ENCODE measurements around the gene SMIM9. TPM values are rescaled to one million over a fixed set of nuclear protein-coding genes. Genes with fewer than 3 reads are reported as not detected.
A peak's percentile ranks its signal among the peaks of the same experiment; 100 is the strongest.
"Not testable (repeated sequence)": the region's sequence is repeated elsewhere in the genome, so short reads cannot be mapped to it uniquely, and the experiment has no call there.

The SMIM9 gene
- total RNA-seq, 2 donors from 2014 or later: not detected

DNA sequence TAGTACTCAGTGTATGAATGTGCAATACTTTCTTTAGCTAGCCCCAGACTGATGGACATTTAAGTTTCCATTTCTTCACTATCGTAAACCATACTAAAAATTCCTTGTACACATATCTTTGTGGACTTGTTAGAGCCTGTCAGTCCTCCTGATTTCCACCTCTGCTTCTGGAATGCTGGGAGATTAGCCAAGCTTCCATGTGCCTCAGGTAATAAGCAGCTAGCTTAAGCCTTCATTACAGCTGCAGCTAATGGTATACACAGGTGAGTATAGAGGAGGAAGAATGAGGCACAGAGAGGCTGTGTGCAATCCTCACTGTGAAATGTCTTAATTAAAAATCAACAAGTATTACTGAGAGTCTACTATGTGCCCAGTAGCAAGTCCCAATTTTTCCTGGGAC lies 9.8 kb downstream of the SMIM9 start:
- Mint-ChIP-seq H3K4me3 (no peak overlapping the region), H3K27ac (no peak overlapping the region), H3K4me1 (ENCODE audit: low read depth in 2 of 2) (peaks cover 8 to 9% of the 10 kb centered on the region in 2 donors), H3K9me3 (no peaks in the 10 kb centered on the region), H3K27me3 (no peaks in the 10 kb centered on the region), H3K36me3 (no peaks in the 10 kb centered on the region)
- no peak for DNase-seq (ENCODE audit: low spot score)
- no peak for ATAC-seq

DNA sequence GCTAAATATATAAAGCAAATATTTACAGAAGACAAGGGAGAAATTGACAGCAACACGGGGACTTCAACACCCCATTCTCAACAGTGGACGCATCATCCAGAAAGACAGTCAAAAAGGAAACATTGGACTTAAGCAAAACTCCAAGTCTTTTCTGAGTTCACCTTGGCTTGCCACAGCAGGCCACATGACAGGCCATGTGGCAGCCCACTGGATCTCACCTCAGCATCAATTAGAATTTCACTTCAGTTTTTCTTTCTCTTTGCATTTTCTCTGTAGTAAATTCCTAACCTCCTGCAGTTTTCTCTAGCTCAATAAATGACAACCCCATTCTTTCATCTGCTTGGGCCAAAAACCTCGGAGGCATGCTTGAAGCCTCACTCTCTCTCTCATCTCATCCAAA lies 12.4 kb downstream of the SMIM9 start:
- H3K36me3 Mint-ChIP-seq: no peaks in the 10 kb centered on the region
- DNase-seq (ENCODE audit: low spot score): no peak

DNA sequence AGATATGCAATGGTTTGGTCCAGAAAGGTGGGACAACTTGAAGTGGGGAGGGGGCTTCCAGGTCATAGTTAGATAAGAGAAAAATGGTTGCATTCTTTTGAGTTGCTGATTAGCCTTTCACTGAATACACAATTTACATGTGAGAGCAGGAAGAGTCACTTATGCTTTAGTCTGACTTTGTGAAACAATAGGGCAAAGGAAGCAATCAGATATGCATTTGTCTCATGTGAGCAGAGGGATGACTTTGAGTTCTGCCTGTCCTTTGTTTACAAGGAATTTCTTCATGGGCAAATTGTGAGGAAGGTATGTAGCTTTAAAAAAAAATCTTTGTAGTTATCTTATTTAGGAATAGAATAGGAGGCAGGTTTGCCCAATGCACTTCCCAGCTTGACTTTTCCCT lies 12.9 kb downstream of the SMIM9 start:
- H3K27ac Mint-ChIP-seq: no peak overlapping the region
- DNase-seq (ENCODE audit: low spot score) (no peak), ATAC-seq (no peak)
- H3K36me3 Mint-ChIP-seq: no peaks in the 10 kb centered on the region
- no peak overlapping the region for H3K4me3 Mint-ChIP-seq
- no peaks in the 10 kb centered on the region for H3K4me1 Mint-ChIP-seq (ENCODE audit: low read depth in 2 of 2)
- no peaks in the 10 kb centered on the region for H3K9me3 Mint-ChIP-seq
- H3K27me3 Mint-ChIP-seq: no peaks in the 10 kb centered on the region

More for the DNA sequence above, 12.4 kb downstream of the SMIM9 start:
- Mint-ChIP-seq H3K9me3 (no peaks in the 10 kb centered on the region), H3K27me3 (no peaks in the 10 kb centered on the region), H3K4me3 (no peak overlapping the region), H3K4me1 (ENCODE audit: low read depth in 2 of 2) (no peaks in the 10 kb centered on the region), H3K27ac (no peak overlapping the region)
- ATAC-seq: no peak

DNA sequence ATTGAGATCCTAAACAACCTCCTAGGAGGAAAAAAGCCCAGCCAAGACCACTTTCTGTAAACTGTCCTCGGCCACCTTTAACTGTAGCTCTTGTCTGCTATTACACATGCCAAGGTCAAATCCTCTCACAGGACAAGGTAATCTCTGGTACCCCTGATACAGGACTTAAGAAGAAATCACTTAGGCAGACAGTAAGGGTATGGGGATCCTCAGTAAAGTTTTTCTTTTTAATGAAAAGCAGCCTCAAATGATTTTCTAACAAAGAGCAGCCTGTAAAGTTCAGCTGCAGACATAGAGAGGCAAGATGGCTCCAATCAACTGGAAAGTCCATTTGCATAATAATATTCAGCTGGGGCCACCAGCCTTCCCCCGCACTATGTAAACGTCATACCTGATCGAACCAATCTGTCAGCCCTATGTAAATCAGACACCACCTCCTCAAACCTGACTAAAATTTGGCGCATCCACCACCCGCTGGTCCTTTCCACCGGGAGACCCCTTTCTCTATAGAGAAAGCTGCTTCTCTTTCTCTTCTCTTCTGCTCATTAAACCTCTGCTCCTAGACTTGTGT lies 14.6 kb downstream of the SMIM9 start:
- DNase-seq (ENCODE audit: low spot score) (no peak), ATAC-seq (no peak)
- Mint-ChIP-seq H3K9me3 (no peaks in the 10 kb centered on the region), H3K36me3 (no peaks in the 10 kb centered on the region), H3K4me1 (ENCODE audit: low read depth in 2 of 2) (no peaks in the 10 kb centered on the region), H3K4me3 (no peak overlapping the region), H3K27me3 (peaks cover 0 to 2% of the 10 kb centered on the region in 2 donors), H3K27ac (no peak overlapping the region)

DNA sequence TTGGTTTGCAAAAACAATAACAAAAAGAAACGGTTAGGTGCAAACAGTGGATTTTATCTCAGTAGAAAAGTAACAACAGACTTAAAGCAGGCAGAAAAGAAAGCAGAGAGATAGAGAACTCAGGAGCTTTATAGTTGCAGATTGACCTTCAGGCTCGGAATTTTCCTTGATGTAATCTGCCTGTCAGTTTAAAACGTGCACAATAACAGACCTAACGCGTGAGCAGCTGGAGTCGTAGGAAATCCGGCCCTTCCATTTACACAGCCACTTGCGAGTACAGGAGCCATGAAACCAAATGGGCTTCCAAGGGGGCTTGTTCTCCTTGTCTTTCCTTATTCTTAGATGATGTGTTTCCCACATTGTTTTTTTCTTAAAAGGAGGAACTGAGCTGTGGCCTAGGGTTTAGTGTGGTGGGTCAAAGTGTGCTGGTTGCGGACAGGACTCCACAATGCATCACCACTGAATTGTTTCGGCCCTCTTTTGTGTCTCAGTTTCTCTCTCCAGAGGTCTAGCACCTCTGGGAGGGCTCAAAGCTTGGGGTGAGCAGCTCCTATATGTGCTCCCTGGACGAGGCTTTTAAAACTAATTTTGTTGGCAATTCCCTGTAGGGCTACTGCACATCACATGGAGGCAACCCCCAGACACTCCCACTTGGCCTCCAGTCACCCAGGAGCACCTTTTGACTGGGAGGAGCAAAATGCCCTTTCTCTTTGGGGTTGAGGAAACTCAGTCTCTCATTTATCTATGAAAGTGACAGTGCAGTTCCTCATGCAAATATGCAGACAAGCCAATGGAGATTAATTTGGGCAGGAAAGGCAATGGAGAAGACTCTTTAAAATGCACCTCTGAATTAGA lies 15.3 kb downstream of the SMIM9 start:
- no peak overlapping the region for H3K27ac Mint-ChIP-seq
- ATAC-seq (no peak), DNase-seq (ENCODE audit: low spot score) (no peak)
- no peaks in the 10 kb centered on the region for H3K4me1 Mint-ChIP-seq (ENCODE audit: low read depth in 2 of 2)
- H3K4me3 Mint-ChIP-seq: no peak overlapping the region
- no peaks in the 10 kb centered on the region for H3K9me3 Mint-ChIP-seq
- H3K27me3 Mint-ChIP-seq: peaks cover 0 to 2% of the 10 kb centered on the region in 2 donors
- no peaks in the 10 kb centered on the region for H3K36me3 Mint-ChIP-seq

DNA sequence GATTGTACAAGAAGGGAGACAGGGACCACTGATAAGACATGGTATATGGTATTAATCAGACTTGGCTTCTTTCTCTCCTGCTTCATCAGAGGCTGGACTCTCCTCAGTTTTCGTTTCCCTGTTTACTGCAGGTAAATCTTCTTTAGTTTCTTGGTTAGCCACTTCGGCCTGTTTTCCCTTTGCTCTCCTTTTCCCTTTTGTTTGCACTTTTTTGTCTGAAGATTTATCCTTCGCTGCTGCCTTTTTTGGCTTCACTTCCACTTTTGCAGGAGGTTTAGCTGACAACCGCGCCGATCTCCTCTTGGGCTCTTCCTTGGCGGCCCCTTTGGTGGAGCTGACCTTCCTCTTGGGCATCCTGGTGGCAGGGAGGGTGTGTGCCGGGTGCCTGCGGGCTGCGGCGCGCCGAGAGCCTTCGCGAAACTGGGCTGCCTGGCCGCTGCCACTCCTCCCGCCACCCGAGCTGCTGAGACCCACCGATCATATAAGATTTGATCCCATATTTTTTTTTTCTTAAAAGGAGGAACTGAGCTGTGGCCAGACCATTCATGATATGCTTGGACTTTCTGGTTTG lies 17.3 kb downstream of the SMIM9 start:
- not testable (repeated sequence) for ATAC-seq; H3K9me3 Mint-ChIP-seq; H3K4me3 Mint-ChIP-seq; H3K4me1 Mint-ChIP-seq (ENCODE audit: low read depth in 2 of 2); H3K36me3 Mint-ChIP-seq; DNase-seq (ENCODE audit: low spot score); H3K27ac Mint-ChIP-seq
- H3K27me3 Mint-ChIP-seq: peaks cover 6 to 11% of the 10 kb centered on the region in 2 donors

DNA sequence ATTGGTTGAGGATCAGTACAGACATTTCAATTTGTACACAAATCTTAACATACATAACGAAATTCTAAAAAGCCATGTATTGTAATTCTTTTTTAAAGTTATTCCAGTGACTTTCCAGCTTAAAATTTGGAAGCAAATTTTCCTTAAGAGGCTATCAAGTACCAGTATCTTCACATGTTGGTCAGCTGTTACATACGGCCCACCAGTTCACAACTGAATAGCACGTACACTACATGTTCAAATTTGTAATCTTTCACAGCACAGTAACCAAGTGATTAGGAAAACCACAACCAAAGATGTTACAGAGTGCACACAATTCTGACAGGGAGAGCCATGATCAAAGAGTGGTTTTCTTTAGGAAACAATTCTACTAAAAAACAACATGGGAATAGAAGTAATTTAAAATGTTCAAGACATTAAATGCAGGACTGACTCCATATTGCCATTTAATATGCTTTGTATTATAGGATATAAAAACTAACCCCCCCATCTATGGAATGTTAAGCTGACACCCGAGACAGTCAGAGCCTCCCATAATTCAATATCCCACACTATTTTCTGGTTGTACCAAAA lies 18.1 kb downstream of the SMIM9 start:
- H3K9me3 Mint-ChIP-seq; H3K4me3 Mint-ChIP-seq; DNase-seq (ENCODE audit: low spot score); H3K27ac Mint-ChIP-seq; H3K36me3 Mint-ChIP-seq; H3K4me1 Mint-ChIP-seq (ENCODE audit: low read depth in 2 of 2); ATAC-seq: not testable (repeated sequence)
- H3K27me3 Mint-ChIP-seq: peaks cover 7 to 13% of the 10 kb centered on the region in 2 donors

DNA sequence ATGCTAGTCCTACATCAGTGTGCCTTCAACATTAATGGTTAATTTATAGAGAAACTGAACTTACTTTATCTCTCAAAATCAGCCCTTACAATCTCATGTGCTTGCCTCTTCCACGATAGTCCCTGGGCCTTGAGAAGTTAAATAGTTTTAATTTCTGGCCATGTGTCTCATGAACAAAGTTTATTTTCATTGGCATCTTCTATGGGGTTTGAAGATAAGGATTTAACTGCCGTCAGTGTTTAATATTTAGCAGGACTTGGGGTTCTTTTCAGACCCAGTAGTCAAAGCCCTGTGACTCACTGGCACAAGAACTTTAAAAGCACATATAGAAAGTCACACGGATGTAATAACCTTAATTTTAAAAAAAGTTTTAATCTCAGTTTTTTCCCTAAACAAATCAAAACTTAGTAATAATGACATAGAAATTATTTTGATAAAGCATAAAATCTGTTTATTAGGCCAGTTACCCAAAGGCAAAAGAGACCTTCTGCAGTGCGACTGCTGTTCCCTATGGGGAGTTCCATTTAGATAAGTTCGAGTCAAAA lies 19.1 kb downstream of the SMIM9 start:
- no peak for DNase-seq (ENCODE audit: low spot score)
- H3K36me3 Mint-ChIP-seq: no peaks in the 10 kb centered on the region
- no peaks in the 10 kb centered on the region for H3K9me3 Mint-ChIP-seq
- ATAC-seq: no peak
- no peak overlapping the region for H3K4me3 Mint-ChIP-seq
- no peak overlapping the region for H3K27ac Mint-ChIP-seq
- no peaks in the 10 kb centered on the region for H3K4me1 Mint-ChIP-seq (ENCODE audit: low read depth in 2 of 2)
- peaks cover 7 to 13% of the 10 kb centered on the region in 2 donors for H3K27me3 Mint-ChIP-seq

DNA sequence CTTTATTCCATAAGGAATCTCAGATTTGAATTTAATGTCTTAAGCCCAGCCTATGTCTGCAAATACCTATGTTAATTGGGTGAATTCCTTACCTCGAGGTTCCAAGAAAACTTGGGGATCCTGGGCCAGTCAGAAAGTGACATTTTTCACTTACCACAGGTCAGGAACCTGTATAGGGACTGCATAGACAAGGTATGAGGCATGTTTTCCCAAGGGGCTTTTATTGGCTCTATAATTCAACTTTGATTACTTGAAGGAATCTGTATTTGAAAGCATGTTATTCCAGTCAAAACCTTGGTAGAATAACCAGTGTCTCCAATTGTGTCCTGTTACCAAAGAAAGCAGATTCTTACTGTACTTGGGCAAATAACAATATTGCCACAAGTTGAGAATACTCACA lies 20.7 kb downstream of the SMIM9 start:
- H3K27ac Mint-ChIP-seq: no peak overlapping the region
- ATAC-seq: no peak
- DNase-seq (ENCODE audit: low spot score): no peak
- peaks cover 7 to 13% of the 10 kb centered on the region in 2 donors for H3K27me3 Mint-ChIP-seq
- no peaks in the 10 kb centered on the region for H3K9me3 Mint-ChIP-seq
- H3K4me3 Mint-ChIP-seq: no peak overlapping the region
- no peaks in the 10 kb centered on the region for H3K4me1 Mint-ChIP-seq (ENCODE audit: low read depth in 2 of 2)
- H3K36me3 Mint-ChIP-seq: no peaks in the 10 kb centered on the region

DNA sequence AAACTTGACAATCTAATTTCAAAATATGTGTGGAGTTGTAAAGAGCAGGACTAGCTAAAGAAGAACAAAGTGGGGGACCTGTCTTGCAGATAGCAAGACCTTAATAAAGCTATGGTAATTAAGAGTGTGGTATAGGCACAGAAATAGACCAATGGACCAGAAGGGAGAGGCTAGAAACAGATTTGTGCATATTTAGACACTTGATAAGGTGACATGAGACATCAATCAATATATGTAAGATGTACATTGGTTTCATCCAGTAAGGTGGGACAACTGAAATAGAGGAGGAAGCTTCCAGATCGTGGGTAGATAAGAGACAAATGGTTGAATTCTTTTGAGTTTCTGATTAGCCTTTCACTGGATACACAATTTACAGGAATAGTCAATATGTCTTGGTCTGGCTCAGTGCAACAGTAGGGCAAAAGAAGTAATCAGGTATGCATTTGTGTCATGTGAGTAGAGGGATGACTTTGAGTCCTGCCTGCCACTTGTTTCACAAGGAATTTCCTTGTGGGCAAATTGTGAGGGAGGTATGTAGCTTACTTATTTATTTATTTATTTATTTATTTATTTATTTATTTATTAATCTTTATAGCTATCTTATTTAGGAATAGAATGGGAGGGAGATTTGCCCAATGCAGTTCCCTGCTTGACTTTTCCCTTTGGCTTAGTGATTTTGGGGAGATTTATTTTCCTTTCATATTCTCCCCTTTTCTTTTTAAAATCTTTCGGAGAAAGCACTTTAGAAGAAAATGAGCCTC lies 21.9 kb downstream of the SMIM9 start:
- Mint-ChIP-seq H3K27ac (no peak overlapping the region), H3K36me3 (no peaks in the 10 kb centered on the region), H3K4me1 (ENCODE audit: low read depth in 2 of 2) (no peaks in the 10 kb centered on the region), H3K27me3 (peaks cover 7 to 13% of the 10 kb centered on the region in 2 donors), H3K9me3 (no peaks in the 10 kb centered on the region), H3K4me3 (no peak overlapping the region)
- no peak for ATAC-seq
- DNase-seq (ENCODE audit: low spot score): no peak

DNA sequence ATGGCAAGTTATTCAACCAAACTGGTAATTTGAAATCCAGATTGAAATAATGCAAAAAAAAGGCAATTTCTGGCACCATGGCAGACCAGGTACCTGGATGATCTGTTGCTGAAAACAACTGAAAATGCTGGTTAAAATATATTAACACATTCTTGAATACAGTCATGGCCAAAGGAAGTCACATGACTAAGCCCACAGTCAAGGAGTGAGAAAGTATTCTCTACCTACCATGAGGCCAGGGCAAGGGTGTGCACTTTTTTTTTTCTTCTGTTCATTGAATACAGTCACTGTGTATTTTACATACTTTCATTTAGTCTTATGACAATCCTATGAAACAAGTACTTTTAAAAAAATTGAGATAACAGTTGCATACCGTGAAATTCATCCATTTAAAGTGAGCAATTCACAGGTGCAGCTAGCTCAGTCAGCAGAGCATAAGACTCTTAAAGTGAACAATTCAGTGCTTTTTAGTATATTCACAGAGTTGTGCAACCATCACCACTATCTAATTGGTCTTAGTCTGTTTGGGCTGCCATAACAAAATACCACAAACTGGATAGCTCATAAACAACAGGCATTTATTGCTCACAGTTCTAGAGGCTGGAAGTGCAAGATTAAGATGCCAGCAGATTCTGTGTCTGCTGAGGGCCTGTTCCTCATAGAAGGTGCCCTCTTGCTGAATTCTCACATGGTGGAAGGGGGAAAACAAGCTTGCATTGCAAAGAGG lies 24.4 kb downstream of the SMIM9 start:
- Mint-ChIP-seq H3K36me3 (no peaks in the 10 kb centered on the region), H3K4me3 (no peak overlapping the region), H3K4me1 (ENCODE audit: low read depth in 2 of 2) (peaks cover 0 to 3% of the 10 kb centered on the region in 2 donors), H3K27ac (no peak overlapping the region), H3K9me3 (no peaks in the 10 kb centered on the region), H3K27me3 (peaks cover 7 to 13% of the 10 kb centered on the region in 2 donors)
- DNase-seq (ENCODE audit: low spot score) (no peak), ATAC-seq (peak in 1 of 2 donors; percentile 63)

DNA sequence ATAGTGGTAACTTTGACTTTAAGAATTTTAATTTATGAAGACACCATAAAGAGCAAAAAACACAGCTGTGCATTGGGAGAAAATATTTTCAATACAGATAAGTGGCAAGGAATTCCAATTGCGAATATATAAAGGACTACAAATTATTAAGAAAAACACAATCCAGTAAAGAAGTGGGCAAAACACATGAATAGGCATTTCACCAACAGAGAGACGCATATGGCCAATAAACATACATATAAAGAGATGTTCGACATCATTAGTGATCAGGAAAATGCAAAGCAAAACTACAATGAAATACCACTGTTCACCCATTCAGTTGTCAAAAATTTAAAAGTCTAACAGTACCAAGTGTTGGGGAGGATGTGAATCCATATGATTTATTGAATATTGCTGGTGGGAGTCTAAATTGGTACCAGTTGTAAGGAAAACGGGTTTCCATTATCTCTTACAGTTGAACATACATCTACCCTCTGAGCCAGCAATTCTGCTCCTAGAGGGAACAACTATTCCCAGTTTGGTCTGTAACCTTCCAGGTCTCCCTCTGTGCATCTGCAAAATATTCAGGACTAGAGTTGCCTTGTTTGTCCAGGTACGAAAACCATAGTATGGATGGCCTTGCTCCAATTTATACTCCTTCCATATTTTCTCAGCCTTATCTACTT lies 27.5 kb downstream of the SMIM9 start:
- H3K4me3 Mint-ChIP-seq: no peak overlapping the region
- peaks cover 10 to 14% of the 10 kb centered on the region in 2 donors for H3K4me1 Mint-ChIP-seq (ENCODE audit: low read depth in 2 of 2)
- H3K36me3 Mint-ChIP-seq: no peaks in the 10 kb centered on the region
- no peak for ATAC-seq
- no peak for DNase-seq (ENCODE audit: low spot score)
- no peak overlapping the region for H3K27ac Mint-ChIP-seq
- peaks cover 0 to 2% of the 10 kb centered on the region in 2 donors for H3K27me3 Mint-ChIP-seq
- no peaks in the 10 kb centered on the region for H3K9me3 Mint-ChIP-seq

All from natural killer cell treated with Interleukin-12 subunit alpha and Interleukin-12 subunit beta and Interleukin-15 and Interleukin-18, amount 100 ng/mL, for 72 hours (primary cell).